ENCODE results near the gene RBM10. TPM values are rescaled to one million over a fixed set of nuclear protein-coding genes. Genes with fewer than 3 reads are reported as not detected.

RBM10 gene
- total and polyA plus RNA-seq, 2 experiments from 2014 or later = 39.5 to 101 TPM

DNA sequence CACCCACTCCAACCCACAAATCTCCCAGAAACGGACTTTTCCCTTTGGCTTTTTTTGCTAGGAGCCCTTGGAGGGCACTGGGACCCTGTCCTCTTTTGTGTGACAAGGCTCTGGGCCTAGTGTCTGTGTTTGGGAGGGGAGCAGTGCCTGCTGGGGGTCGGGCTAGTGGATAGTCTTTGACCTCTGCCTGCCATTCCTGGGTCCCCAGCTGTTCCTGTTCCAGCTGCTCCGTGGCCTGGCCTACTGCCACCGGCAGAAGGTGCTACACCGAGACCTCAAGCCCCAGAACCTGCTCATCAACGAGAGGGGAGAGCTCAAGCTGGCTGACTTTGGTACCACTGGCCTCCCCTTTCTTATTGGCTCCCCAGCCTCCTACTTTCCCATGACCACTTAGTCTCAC lies 81.0 kb downstream of the RBM10 start:
- TF ChIP-seq STAT1 (IDR thresholded peaks at IDR 0.05; ENCODE audit: unreplicated experiment) = no peak
- no peak for TF ChIP-seq REST (IDR thresholded peaks at IDR 0.05; ENCODE audit: unreplicated experiment)
- no peak for TF ChIP-seq ZNF331 (CRISPR knock-in tag; IDR thresholded peaks at IDR 0.05; ENCODE audit: low read depth)
- no peak overlapping the region for H3K27ac Mint-ChIP-seq

GRCh38 chrX:47226531-47227333 lies 81.7 kb downstream of the RBM10 start:
- peaks cover 6% of the 10 kb centered on the region for H3K36me3 ChIP-seq (ENCODE audit: insufficient read depth)
- H2AFZ ChIP-seq = no peak overlapping the region
- H3K27me3 Mint-ChIP-seq (ENCODE audit: insufficient read depth, low read depth, poor library complexity) = no peaks in the 10 kb centered on the region
- no peak for ATAC-seq
- no peaks in the 10 kb centered on the region for H3K4me1 ChIP-seq (ENCODE audit: insufficient read depth)
- no peak overlapping the region for H3K4me2 ChIP-seq
- no peak for DNase-seq (ENCODE audit: low spot score)
- H3K4me3 ChIP-seq = no peak overlapping the region
- H4K20me1 ChIP-seq (replicated peaks; ENCODE audit: insufficient read depth) = no peaks in the 10 kb centered on the region
- H3K9me3 Mint-ChIP-seq = no peaks in the 10 kb centered on the region; the same call in 2 of the 3 replicates
- no peak overlapping the region for H3K4me3 Mint-ChIP-seq
- no peaks in the 10 kb centered on the region for H3K9me2 ChIP-seq (ENCODE audit: insufficient read depth)
- no peaks in the 10 kb centered on the region for H3F3A ChIP-seq (replicated peaks; ENCODE audit: low read depth)
- no peak overlapping the region for H3K27ac ChIP-seq (ENCODE audit: low read depth)
- H3K27me3 ChIP-seq (ENCODE audit: insufficient read depth) = no peaks in the 10 kb centered on the region
- peaks cover 6% of the 10 kb centered on the region; the same call in 1 of the 2 replicates for H3K79me2 ChIP-seq (replicated peaks; ENCODE audit: insufficient read depth)
- H3K27ac Mint-ChIP-seq = no peak overlapping the region
- H3K4me1 Mint-ChIP-seq = no peaks in the 10 kb centered on the region; the same call in 1 of the 3 replicates
- peaks cover 55% of the 10 kb centered on the region for H3K36me3 Mint-ChIP-seq (ENCODE audit: low read depth)
- TF ChIP-seq NANOG (IDR thresholded peaks at IDR 0.05; ENCODE audit: borderline replicate concordance) (no peak), ZNF114 (CRISPR knock-in tag; IDR thresholded peaks at IDR 0.05) (no peak), CREB1 (CRISPR knock-in tag; IDR thresholded peaks at IDR 0.05; ENCODE audit: low read depth) (no peak), ZNF462 (CRISPR knock-in tag; IDR thresholded peaks at IDR 0.05) (no peak), POLR2AphosphoS5 (IDR thresholded peaks at IDR 0.05; ENCODE audit: low read depth) (no peak)

More for the DNA sequence above, 81.0 kb downstream of the RBM10 start:
- Histone ChIP-seq H3K36me3 (ENCODE audit: insufficient read depth) (peaks cover 6% of the 10 kb centered on the region), H3K9me2 (ENCODE audit: insufficient read depth) (no peaks in the 10 kb centered on the region), H3K79me2 (replicated peaks; ENCODE audit: insufficient read depth) (peaks cover 13% of the 10 kb centered on the region), H3F3A (replicated peaks; ENCODE audit: low read depth) (no peaks in the 10 kb centered on the region), H4K20me1 (replicated peaks; ENCODE audit: insufficient read depth) (no peaks in the 10 kb centered on the region), H3K4me3 (no peak overlapping the region), H3K4me2 (no peak overlapping the region), H3K4me1 (ENCODE audit: insufficient read depth) (no peaks in the 10 kb centered on the region), H3K27me3 (ENCODE audit: insufficient read depth) (no peaks in the 10 kb centered on the region), H2AFZ (no peak overlapping the region), H3K27ac (ENCODE audit: low read depth) (no peak overlapping the region)
- H3K36me3 Mint-ChIP-seq (ENCODE audit: low read depth) = peaks cover 55% of the 10 kb centered on the region
- H3K27me3 Mint-ChIP-seq (ENCODE audit: insufficient read depth, low read depth, poor library complexity) = peaks cover under 1% of the 10 kb centered on the region
- H3K4me1 Mint-ChIP-seq = no peaks in the 10 kb centered on the region; the same call in 1 of the 3 replicates
- H3K4me3 Mint-ChIP-seq = no peak overlapping the region
- ATAC-seq (no peak), DNase-seq (ENCODE audit: low spot score) (no peak)
- no peaks in the 10 kb centered on the region; the same call in 2 of the 3 replicates for H3K9me3 Mint-ChIP-seq

Measured in GM23338 (cell line).